Activated CD8-positive, alpha-beta T cell treated with anti-CD3 and anti-CD28 coated beads for 36 hours (primary cell): Measurements from ENCODE around the gene MYORG. TPM values are rescaled to one million over a fixed set of nuclear protein-coding genes. Genes with fewer than 3 reads are reported as not detected.

Experiments
- ATAC-seq: fragments of 200-7000 bp; cut with Tn5 transposase; one replicate; pipeline ENCODE4 v1.10.0; 2021; ENCODE audit warnings: mild to moderate bottlenecking, moderate library complexity
- CTCF ChIA-PET: fragments of 350-600 bp; sonication (Branson Sonifier 250); formaldehyde crosslinking; loops from one replicate; lab custom pipeline; 2021; ENCODE audit warnings: antibody characterized with exemption; lab: Charles Lee
- POLR2A ChIA-PET: fragments of 350-600 bp; sonication (Branson Sonifier 250); formaldehyde crosslinking; loops from one replicate; lab custom pipeline; 2021; ENCODE audit warnings: antibody characterized with exemption; lab: Charles Lee
- DNase-seq: peaks from one replicate; pipeline ENCODE4 v3.0.0-alpha.2; 2020
- H3K27ac Mint-ChIP-seq: one replicate; pipeline ENCODE4 v1.8.0; 2021; ENCODE audit warnings: mild to moderate bottlenecking, mixed read lengths
- H3K27me3 Mint-ChIP-seq: one replicate; pipeline ENCODE4 v1.8.0; 2021; ENCODE audit warnings: mixed read lengths
- H3K36me3 Mint-ChIP-seq: one replicate; pipeline ENCODE4 v1.8.0; 2021; ENCODE audit warnings: low read depth, mixed read lengths
- H3K4me1 Mint-ChIP-seq: one replicate; pipeline ENCODE4 v1.8.0; 2021; ENCODE audit warnings: low read depth, mixed read lengths
- H3K4me3 Mint-ChIP-seq: one replicate; pipeline ENCODE4 v1.8.0; 2021; ENCODE audit warnings: mild to moderate bottlenecking, moderate library complexity, mixed read lengths
- H3K9me3 Mint-ChIP-seq: one replicate; pipeline ENCODE4 v1.8.0; 2021; ENCODE audit warnings: mixed read lengths
- intact Hi-C: fragments of 100-400 bp; cut with micrococcal nuclease; formaldehyde crosslinking; loops from one replicate; pipeline ENCODE4 v1.10.0; 2022
- total RNA-seq, 2 experiments: library from RNA; stranded (reverse); gene quantifications; one replicate each; pipeline ENCODE4 v1.2.3, GENCODE V29; 2021
- TF ChIP-seq, protein P1 (sequence below): fragments of 200-600 bp; IDR thresholded peaks from one replicate; pipeline ENCODE4 v1.8.0; 2022; ENCODE audit warnings: antibody characterized with exemption, mild to moderate bottlenecking

MYORG gene
- total RNA-seq, 2 experiments from 2014 or later = 4.1 to 5.5 TPM

GRCh38 chr9:34374339-34374738 is 2.4 kb downstream of the MYORG start:
- TF ChIP-seq, protein P1, sequence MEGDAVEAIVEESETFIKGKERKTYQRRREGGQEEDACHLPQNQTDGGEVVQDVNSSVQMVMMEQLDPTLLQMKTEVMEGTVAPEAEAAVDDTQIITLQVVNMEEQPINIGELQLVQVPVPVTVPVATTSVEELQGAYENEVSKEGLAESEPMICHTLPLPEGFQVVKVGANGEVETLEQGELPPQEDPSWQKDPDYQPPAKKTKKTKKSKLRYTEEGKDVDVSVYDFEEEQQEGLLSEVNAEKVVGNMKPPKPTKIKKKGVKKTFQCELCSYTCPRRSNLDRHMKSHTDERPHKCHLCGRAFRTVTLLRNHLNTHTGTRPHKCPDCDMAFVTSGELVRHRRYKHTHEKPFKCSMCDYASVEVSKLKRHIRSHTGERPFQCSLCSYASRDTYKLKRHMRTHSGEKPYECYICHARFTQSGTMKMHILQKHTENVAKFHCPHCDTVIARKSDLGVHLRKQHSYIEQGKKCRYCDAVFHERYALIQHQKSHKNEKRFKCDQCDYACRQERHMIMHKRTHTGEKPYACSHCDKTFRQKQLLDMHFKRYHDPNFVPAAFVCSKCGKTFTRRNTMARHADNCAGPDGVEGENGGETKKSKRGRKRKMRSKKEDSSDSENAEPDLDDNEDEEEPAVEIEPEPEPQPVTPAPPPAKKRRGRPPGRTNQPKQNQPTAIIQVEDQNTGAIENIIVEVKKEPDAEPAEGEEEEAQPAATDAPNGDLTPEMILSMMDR = no peak
- Mint-ChIP-seq H3K4me3 (no peak overlapping the region), H3K27ac (no peak overlapping the region), H3K27me3 (no peaks in the 10 kb centered on the region), H3K4me1 (peaks cover 23% of the 10 kb centered on the region), H3K36me3 (peaks cover 21% of the 10 kb centered on the region), H3K9me3 (peaks cover 3% of the 10 kb centered on the region)
- ATAC-seq (no peak), DNase-seq (no peak)
- ChIA-PET CTCF (interaction anchor here (0.6 to 9.4 kb wide), 4 partner anchors 10 to 362 kb away, joined by 3 to 117 read pairs (median 20); no protein-coding TSS in a partner anchor), POLR2A (no interaction called here)
- intact Hi-C loops = loop anchor here (10.0 kb wide), 1 partner anchor 330 kb away; the partner anchor contains the start of gene UBAP2

GRCh38 chr9:34373749-34374148 is 2.9 kb downstream of the MYORG start:
- TF ChIP-seq, protein P1 = no peak
- Mint-ChIP-seq H3K4me3 (no peak overlapping the region), H3K9me3 (peaks cover 3% of the 10 kb centered on the region), H3K27ac (no peak overlapping the region), H3K36me3 (peaks cover 21% of the 10 kb centered on the region), H3K27me3 (no peaks in the 10 kb centered on the region), H3K4me1 (peaks cover 20% of the 10 kb centered on the region)
- ChIA-PET POLR2A (interaction anchor here (0.6 kb wide), 1 partner anchor 196 kb away, joined by 4 read pairs; no protein-coding TSS in a partner anchor), CTCF (interaction anchor here (2.7 to 9.4 kb wide), 3 partner anchors 9 to 41 kb away, joined by 10 to 117 read pairs (median 30); no protein-coding TSS in a partner anchor)
- intact Hi-C loops = loop anchor here (10.0 kb wide), 1 partner anchor 329 kb away; the partner anchor contains the start of gene UBAP2
- ATAC-seq (no peak), DNase-seq (no peak)

DNA sequence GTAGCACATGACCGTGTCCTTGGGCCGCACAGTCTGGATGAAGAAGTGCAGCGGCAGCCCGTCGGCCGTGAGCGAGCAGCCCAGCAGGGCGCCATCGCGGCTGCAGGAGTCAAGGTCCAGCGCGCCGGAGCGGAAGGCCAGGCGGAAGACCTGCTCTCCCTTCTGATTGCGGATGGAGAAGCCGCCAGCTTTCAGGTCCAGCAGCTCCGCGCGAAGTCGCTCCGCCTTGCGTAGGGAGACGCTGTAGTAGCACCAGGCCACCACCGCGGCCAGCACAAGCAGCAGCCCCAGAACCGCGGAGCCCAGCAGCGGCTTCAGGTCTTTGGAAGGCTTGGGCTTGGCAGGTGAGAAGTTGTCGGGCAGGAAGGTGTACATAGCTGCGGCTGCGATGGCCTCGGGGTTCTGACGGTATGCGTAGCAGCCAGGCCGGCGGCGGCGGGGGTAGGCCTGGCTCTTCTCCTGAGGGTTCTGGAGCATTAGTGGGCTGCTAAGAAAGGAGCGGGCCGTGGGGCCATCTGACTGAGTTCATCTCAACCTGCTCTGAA is 4.2 kb downstream of the MYORG start:
- TF ChIP-seq, protein P1 = no peak
- H3K4me1 Mint-ChIP-seq = peaks cover 20% of the 10 kb centered on the region
- H3K27ac Mint-ChIP-seq = no peak overlapping the region
- DNase-seq (no peak), ATAC-seq (no peak)
- CTCF ChIA-PET = interaction anchor here (1.0 to 9.4 kb wide), 2 partner anchors 35 to 39 kb away, joined by 3 to 117 read pairs; no protein-coding TSS in a partner anchor
- H3K36me3 Mint-ChIP-seq = peaks cover 24% of the 10 kb centered on the region
- intact Hi-C loops = loop anchor here (10.0 kb wide), 1 partner anchor 328 kb away; the partner anchor contains the start of gene UBAP2
- no peaks in the 10 kb centered on the region for H3K27me3 Mint-ChIP-seq
- no peak overlapping the region for H3K4me3 Mint-ChIP-seq
- POLR2A ChIA-PET = interaction anchor here (0.6 kb wide), 1 partner anchor 613 kb away, joined by 3 read pairs; no protein-coding TSS in a partner anchor
- H3K9me3 Mint-ChIP-seq = peaks cover 3% of the 10 kb centered on the region

DNA sequence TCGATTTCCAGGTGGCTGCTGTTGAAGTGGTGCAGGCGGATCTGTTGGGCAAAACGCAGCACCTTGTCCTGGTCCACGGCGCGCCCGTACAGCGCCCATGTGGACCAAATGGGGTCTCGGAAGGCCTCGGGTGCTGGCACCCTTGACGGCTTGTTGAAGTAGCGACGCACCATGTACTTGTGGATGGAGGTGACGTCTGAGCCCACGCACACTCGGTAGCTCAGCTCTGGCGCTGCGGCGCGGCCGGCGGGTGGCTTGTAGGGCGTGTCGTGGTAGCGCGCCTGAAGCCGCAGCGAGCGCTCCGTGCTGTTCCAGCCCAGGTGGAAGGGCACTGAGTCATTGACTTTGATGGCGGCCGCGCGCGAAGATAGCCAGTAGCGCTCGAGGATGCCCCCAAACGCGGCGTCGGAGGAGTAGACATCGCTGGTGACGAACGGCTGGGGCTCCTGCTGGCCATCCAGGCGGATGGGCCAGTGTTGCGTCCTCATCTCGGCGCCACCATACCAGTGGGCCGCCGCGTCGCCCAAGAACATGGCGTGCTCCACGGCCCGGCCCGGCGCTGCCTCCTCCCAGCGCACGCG is 4.7 kb downstream of the MYORG start:
- ChIA-PET CTCF (interaction anchor here (1.0 to 9.4 kb wide), 2 partner anchors 34 to 39 kb away, joined by 3 to 117 read pairs; no protein-coding TSS in a partner anchor), POLR2A (no interaction called here)
- Mint-ChIP-seq H3K27ac (no peak overlapping the region), H3K4me3 (no peak overlapping the region), H3K9me3 (peaks cover 3% of the 10 kb centered on the region), H3K36me3 (peaks cover 24% of the 10 kb centered on the region), H3K27me3 (no peaks in the 10 kb centered on the region), H3K4me1 (peaks cover 20% of the 10 kb centered on the region)
- DNase-seq (no peak), ATAC-seq (no peak)
- intact Hi-C loops = loop anchor here (10.0 kb wide), 1 partner anchor 327 kb away; the partner anchor contains the start of gene UBAP2
- TF ChIP-seq, protein P1 = no peak
